Activated CD4-positive, alpha-beta T cell treated with anti-CD3 and anti-CD28 coated beads, Interleukin-2, amount 50 U/mL, for 16 hours (primary cell): ENCODE data around the gene AFTPH.

Source experiments
- DNase-seq: peaks from one replicate; pipeline ENCODE4 v3.0.0-alpha.2; 2020

The AFTPH gene

DNA sequence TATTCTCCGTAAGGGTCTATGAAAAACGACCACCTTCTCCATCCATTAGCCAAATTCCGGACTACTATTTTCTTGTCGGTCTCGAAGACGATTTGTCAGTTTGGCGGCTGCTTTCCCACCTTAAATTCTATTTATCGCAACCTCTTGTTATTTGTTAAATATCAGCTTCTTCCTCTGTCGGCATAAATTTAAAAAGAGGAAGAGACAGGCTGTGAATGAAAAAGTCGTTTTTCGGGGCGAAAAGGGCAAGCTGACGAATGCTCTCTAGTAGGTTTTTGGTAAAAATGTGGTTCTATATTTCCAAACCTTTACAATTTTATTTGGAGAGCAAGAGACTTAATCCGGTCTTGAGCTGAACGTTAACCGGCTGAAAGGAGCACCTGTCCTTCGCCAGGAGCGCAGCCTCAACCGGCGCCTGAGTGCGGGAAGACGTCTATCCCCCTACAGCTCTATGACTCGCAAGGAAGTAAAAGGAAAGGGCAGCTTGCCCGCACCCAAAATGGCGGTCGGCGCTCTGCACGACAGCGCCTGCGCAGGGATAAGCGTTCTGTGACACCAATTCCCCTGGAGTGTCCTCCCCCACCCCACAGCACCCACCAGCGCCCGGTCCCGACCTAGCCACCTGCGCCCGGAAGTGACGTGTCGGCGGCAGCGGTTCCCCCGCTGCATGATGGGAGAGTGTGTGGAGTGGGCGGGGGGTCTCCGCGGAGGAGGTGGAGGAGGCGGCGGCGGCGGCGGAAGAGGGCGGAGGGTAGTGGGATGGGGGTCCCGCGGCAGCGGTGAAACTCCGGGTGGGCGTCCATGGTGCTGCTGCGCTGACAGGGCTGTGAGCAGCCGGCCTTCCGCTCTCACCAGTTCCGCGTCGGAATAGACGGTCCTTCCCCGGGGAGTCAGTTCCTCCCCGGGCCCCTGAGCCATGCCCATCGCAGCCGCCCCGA lies at the start of gene AFTPH:
AFTPH (plus strand) TSS at position 663 of the 938 bp plus-strand sequence. CDS start 27,147 bp downstream, outside the sequence.
- peak; percentile 100 for DNase-seq

DNA sequence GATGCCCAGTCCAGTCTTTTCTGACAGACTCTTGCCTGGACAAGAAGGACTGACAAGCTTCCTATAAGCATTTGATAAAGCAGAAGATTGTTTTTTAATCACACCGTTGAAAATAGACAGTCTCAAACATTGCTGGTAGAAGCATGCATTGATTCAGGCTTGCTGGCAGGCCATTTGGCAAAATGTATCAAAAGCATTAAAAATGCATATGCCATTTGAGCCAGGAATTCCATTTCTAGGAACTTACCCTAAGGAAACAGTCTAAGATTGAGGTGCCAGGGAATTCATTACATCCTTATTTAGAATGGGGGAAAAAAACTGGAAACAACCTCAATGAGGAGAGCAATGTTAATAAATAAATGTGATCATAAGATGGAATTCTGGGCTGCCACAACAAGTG lies 49.5 kb upstream of the AFTPH start:
- no peak for DNase-seq

GRCh38 chr2:64477037-64477436 lies 47.1 kb upstream of the AFTPH start:
- no peak for DNase-seq

- DNase-seq: no peak
Observed at GRCh38 chr2:64477979-64478378, 46.1 kb upstream of the AFTPH start.

DNA sequence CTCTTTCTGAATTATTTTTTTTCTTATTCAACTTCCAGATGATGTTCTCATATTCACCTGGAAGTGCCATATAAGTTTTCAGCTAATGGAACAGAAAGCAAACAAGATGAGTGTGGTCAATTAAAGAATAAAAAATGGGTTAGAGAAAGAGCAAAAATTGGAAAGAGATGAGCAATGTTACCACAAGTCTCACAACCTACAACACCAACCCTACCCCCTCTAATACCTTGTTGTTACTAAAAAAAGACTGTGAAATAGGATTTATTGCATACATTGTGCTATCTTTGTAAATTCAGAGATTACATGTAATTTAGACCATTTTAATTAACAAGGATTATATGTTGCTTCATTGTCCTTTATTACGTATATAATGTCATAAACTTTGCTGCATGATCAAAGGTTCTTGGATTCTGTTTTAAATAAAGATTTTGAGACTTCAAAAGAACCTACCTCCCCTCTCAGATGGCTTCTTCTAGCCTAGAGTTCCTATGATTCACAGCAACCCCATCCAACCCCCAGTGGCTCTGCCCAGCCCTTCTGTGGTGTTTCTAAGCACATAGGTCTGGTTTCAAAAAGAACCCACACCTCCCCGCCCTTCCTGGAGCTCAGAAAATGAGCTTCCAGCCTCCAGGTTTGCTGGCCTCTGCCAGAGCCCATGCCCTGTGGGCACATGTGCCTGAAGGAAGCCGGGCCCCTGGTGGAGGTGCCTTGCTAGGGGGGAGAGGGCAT lies 45.5 kb upstream of the AFTPH start:
- DNase-seq: no peak

DNA sequence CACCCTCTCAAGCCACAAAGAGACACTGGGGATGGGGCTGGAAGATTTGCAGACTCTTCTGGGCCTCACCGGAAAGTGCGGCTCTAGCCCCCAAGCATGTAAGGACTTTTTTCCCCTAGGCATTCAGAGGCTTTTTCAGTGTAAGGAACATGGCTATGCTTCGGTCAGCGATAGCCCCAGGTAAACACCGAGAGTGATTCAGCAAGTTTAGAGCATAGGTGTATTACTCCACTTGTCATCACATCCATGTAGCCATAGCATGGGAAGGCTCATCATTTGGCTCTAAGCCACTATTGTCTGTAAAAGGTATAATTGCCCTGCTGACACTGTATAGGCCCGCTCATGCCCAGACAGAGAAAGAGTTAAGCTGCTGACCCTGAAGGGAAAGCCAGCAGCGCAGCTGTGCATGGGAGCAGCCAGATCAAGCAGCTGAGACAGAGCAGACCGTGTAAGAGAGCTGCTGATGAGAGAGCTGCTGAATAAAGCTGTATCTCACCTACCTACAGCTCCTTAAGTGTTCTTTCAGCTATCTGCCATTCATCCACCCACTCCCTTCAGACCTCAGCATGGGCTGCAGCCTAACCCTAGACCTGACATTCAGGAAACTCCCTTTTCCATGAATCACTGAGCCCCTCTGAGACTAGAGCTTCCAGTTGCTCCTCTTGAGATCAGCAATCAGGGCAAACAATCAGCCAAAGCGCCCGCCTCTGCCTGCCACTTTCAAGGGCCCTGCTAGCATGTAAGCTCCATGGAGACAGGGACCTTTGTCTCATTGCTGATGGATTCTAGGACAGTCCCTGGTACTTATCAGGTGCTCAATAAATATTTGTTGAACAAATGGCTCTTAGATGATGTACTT lies 44.6 kb upstream of the AFTPH start:
- DNase-seq: no peak

DNA sequence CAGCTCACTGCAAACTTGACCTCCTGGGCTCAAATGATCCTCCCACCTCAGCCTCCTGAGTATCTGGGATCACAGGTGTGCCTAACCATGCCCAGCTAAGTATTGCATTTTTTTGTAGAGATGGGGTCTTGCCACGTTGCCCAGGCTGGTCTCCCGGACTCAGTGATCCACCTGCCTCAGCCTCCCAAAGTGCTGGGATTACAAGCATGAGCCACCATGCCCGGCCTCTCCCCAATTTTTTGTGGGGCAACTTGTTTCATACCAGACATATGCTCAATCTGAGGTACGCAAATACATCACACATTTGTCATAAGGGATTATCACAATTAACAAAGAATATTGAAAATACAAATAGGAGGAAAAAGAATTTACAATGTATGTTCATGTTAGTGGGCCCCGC lies 42.5 kb upstream of the AFTPH start:
- no peak for DNase-seq

GRCh38 chr2:64482243-64482642 lies 41.9 kb upstream of the AFTPH start:
- DNase-seq: no peak

DNA sequence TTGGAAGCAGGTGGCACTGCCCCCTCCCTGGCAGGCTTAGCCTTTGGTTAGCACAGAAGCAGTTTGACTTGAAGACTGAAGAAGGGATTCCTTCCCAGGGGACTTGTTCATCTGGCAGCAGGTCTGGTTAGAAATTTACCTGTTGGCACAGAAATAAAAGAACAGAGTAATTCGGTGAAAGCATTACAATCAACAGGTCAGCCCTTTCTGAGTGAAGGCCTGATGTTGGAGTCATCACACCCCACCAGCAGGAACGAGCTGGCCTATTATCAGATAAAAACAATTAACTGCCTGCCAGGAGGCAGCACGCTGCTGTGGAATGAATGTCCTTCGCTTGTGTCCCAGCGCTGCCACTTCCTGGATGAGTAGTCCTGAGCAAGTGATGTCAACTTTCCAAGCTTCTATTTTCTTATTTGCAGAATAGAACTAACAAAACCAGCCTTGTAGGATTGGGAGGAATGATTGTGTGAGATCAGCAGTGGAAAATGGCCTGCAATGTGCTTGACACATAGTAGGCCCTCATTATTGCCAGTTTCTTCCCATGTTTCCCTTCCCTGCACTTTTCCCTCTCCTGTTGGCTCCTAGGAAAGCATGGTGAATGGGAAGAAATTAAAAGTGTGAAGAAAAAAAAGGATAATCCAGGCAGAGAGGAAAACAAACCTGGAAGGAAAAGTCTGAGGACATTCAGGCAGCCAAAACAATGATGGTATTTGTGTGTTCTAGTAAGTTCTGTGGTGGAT lies 41.2 kb upstream of the AFTPH start:
- no peak for DNase-seq

GRCh38 chr2:64485331-64485730 lies 38.8 kb upstream of the AFTPH start:
- DNase-seq: no peak

- no peak for DNase-seq
Observed at GRCh38 chr2:64485961-64486360, 38.2 kb upstream of the AFTPH start.

- no peak for DNase-seq
Observed at GRCh38 chr2:64487256-64488049, 36.7 kb upstream of the AFTPH start.

- DNase-seq: peak; percentile 78
Observed at GRCh38 chr2:64488050-64488974, 35.8 kb upstream of the AFTPH start.

GRCh38 chr2:64489081-64489751 lies 34.9 kb upstream of the AFTPH start:
- DNase-seq: no peak

DNA sequence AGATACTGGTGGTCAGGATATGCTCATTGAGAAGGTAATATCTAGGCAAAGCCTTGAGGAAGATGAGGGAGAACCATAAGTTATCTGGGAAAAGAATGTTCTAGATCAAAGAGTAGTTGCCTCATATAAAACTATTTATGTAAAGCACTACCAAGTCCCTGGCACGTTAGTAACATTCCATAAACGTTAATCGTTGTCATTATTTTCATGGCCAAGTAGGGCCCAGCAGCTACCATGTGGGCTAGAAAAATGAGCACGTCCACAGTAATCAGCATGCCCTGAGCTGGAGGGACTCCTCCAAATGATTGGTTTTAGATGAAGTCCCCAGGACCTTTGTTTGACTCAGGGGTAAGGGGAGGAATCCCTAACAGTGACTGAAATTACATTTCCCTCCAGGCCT lies 32.7 kb upstream of the AFTPH start:
- no peak for DNase-seq

DNA sequence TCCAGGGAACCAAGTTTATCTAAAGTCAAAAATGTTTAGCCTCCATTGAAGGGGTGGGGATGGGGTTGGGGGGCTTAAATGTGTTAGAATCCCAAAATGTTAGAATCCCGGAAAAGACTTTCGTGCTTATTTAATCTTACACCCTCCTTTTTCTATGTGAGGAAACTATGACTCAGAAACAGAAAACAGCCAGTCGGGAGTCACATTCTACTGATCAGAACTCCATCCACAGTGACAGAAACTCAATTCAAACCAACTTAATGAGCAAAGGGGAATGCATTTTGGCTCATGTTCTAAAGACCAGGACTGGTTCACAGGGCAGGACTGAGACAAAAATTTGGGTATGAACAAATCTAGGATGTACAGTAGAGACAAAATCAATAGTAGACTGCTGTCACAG lies 31.9 kb upstream of the AFTPH start:
- no peak for DNase-seq

DNA sequence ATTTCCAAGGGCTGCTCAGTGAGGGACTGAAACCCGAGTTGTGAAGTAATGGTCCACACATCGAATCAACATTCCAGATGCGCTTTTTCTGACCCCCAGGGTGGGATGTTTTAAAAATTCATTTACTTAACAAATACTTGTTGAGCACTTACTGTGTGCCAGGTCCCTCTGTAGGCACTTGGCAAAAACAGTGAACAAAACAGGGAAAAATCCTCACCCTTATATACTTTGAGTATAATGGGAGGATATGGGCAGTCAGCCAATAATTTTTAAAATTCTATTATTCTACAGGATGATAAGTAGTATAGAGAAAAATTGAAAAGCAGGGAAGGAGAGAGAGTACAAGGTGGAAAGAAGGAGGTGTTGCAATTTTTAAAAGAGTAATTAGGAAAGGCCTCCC lies 31.3 kb upstream of the AFTPH start:
- no peak for DNase-seq

DNA sequence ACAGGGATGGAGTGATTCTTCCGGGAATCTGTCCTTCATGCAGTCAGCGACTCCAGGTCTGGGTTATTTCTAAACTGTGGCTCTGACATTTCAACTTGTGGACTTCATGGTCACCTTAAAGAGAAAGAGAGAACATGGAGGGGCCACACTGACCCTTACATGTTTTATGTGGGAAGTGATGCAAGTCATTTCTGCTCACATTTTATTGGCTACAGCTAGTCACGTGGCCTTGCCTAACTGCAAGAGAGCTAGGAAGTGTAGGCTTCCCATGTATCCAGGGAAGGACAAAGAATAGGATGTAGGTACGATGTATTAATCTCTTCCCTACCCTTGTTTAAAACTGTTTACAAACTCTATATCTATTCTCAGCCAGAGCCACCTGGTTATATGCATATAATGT lies 30.3 kb upstream of the AFTPH start:
- DNase-seq: no peak

- DNase-seq: no peak
Observed at GRCh38 chr2:64498438-64498837, 25.7 kb upstream of the AFTPH start.

DNA sequence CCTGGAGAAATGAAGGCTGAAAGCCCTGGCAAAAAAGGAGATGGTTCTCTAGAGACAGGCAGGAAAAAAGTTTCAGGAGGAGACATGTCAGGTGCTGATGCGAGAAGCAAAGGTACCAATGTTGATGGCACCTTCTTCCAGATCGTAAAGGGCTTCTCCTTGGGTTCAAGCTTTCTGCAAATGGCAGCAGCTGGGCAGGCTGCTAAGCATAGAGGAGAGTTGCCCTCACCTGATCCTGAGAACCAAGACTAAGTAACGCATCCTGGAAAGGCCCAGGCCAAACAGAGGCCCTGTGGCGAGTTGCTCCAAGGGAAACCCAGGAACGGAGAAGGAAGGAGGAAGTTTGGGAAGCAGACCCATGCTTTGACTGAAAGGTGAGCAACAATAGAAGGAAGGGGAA lies 23.6 kb upstream of the AFTPH start:
- DNase-seq: no peak
